H1 (cell line): ENCODE results near the gene TMEM150A. TPM values are rescaled to one million over a fixed set of nuclear protein-coding genes. Genes with fewer than 3 reads are reported as not detected.

Source experiments
- CTCF ChIA-PET: fragments of 300-600 bp; sonication (Branson Sonifier 250); formaldehyde crosslinking; loops from one replicate; lab custom pipeline; 2021; ENCODE audit not compliant: partially characterized antibody; lab: Charles Lee
- POLR2A ChIA-PET: fragments of 300-600 bp; sonication (Branson Sonifier 250); formaldehyde crosslinking; loops from one replicate; lab custom pipeline; 2021; ENCODE audit warnings: inconsistent platforms; ENCODE audit not compliant: partially characterized antibody; lab: Charles Lee
- DNase-seq, 2 experiments: peaks; one replicate each; pipeline versions ENCODE4 v3.0.0 to v3.0.0-alpha.2; 2010 to 2022; ENCODE audit warnings: low spot score in 2 of 2, low read depth in 1 of 2, mixed read lengths in 1 of 2
- FAIRE-seq: peaks from 2 replicates; lab custom pipeline; 2011; peaks lifted over from hg19 to GRCh38; lab: Jason Lieb, UNC
- H2AFZ ChIP-seq: 2 replicates; pipeline ENCODE4 v1.8.1; 2012; ENCODE audit warnings: low read length, inconsistent platforms
- H2AK5ac ChIP-seq: 2 replicates; pipeline ENCODE4 v1.6.1; 2013; ENCODE audit warnings: low read depth, low read length
- H2BK120ac ChIP-seq: replicated peaks from 2 replicates; pipeline ENCODE3; 2013; ENCODE audit warnings: low read depth, low read length, inconsistent platforms
- H2BK12ac ChIP-seq: 2 replicates; pipeline ENCODE4 v1.6.1; 2013; ENCODE audit warnings: low read depth, low read length
- H2BK15ac ChIP-seq: 2 replicates; pipeline ENCODE4 v1.6.1; 2013; ENCODE audit warnings: low read length
- H2BK20ac ChIP-seq: 2 replicates; pipeline ENCODE4 v1.6.1; 2013; ENCODE audit warnings: low read length
- H2BK5ac ChIP-seq: 2 replicates; pipeline ENCODE4 v1.6.1; 2013; ENCODE audit warnings: low read depth, low read length
- H3K14ac ChIP-seq: 2 replicates; pipeline ENCODE4 v1.6.1; 2013; ENCODE audit warnings: inconsistent platforms; ENCODE audit not compliant: insufficient read length
- H3K18ac ChIP-seq: 2 replicates; pipeline ENCODE4 v1.6.1; 2013; ENCODE audit warnings: low read length; ENCODE audit errors: extremely low read depth
- H3K23ac ChIP-seq: 2 replicates; pipeline ENCODE4 v1.6.1; 2013; ENCODE audit warnings: inconsistent platforms; ENCODE audit not compliant: insufficient read length
- H3K23me2 ChIP-seq: 2 replicates; pipeline ENCODE4 v1.6.1; 2013; ENCODE audit warnings: low read depth, low read length
- H3K27ac ChIP-seq: 2 replicates; pipeline ENCODE4 v1.6.1; 2011; ENCODE audit warnings: low read depth, low read length, inconsistent platforms
- H3K27me3 ChIP-seq, 4 experiments: replicated peaks in 1 of 4; 1 replicate in 1 of 4; 2 replicates in 3 of 4; pipeline versions ENCODE4 v1.6.1 to v1.8.1; 2011 to 2013; ENCODE audit warnings: low read length in 3 of 4, mild to moderate bottlenecking in 3 of 4, inconsistent platforms in 2 of 4, mixed read lengths in 2 of 4, moderate library complexity in 1 of 4; ENCODE audit not compliant: control insufficient read depth in 3 of 4, insufficient read depth in 3 of 4; ENCODE audit errors: extremely low read depth in 1 of 4
- H3K36me3 ChIP-seq, 4 experiments: 2 replicates each; pipeline versions ENCODE4 v1.6.1 to v1.8.1; 2011 to 2013; ENCODE audit warnings: mild to moderate bottlenecking in 4 of 4, low read length in 3 of 4, moderate library complexity in 2 of 4, control low read depth in 1 of 4, inconsistent platforms in 1 of 4; ENCODE audit not compliant: insufficient read depth in 4 of 4, control insufficient read depth in 2 of 4
- H3K4ac ChIP-seq: replicated peaks from 2 replicates; pipeline ENCODE3; 2013; ENCODE audit warnings: low read length, low read depth, mixed read lengths, inconsistent platforms; ENCODE audit not compliant: insufficient read length
- H3K4me1 ChIP-seq, 4 experiments: replicated peaks in 1 of 4; 1 replicate in 1 of 4; 2 replicates in 3 of 4; pipeline versions ENCODE4 v1.6.1 to v1.8.1; 2011 to 2013; ENCODE audit warnings: low read length in 3 of 4, inconsistent platforms in 2 of 4, mixed read lengths in 1 of 4; ENCODE audit not compliant: insufficient read depth in 4 of 4, control insufficient read depth in 3 of 4
- H3K4me2 ChIP-seq, 2 experiments: 2 replicates each; pipeline versions ENCODE4 v1.6.1 to v1.8.1; 2011 to 2013; ENCODE audit warnings: low read depth in 2 of 2, low read length in 2 of 2, control low read depth in 1 of 2, inconsistent platforms in 1 of 2, mild to moderate bottlenecking in 1 of 2; ENCODE audit not compliant: insufficient read depth in 1 of 2
- H3K4me3 ChIP-seq, 4 experiments: fragments of 200-600, 300-600 bp in 1 of 4; sonication (generic), shearing (Covaris generic), sonication (Bioruptor Twin) in 1 of 4; 2 replicates each; pipeline versions ENCODE4 v1.5.1 to v1.8.1; 2011 to 2016; ENCODE audit warnings: low read length in 4 of 4, low read depth in 3 of 4, control low read depth in 2 of 4, inconsistent platforms in 2 of 4, mild to moderate bottlenecking in 2 of 4, mixed read lengths in 1 of 4, moderate library complexity in 1 of 4; ENCODE audit not compliant: insufficient read depth in 2 of 4; ENCODE audit errors: extremely low read depth in 1 of 4
- H3K56ac ChIP-seq: replicated peaks from 2 replicates; pipeline ENCODE3; 2013; ENCODE audit warnings: low read depth, mild to moderate bottlenecking, mixed read lengths, low read length, inconsistent platforms; ENCODE audit not compliant: insufficient read length
- H3K79me1 ChIP-seq: 2 replicates; pipeline ENCODE4 v1.6.1; 2013; ENCODE audit warnings: low read depth, low read length, control low read depth
- H3K79me2 ChIP-seq, 2 experiments: 2 replicates each; pipeline versions ENCODE4 v1.6.1 to v1.8.1; 2012 to 2013; ENCODE audit warnings: low read length in 2 of 2, mild to moderate bottlenecking in 2 of 2, inconsistent platforms in 1 of 2; ENCODE audit not compliant: insufficient read depth in 2 of 2, control insufficient read depth in 1 of 2
- H3K9ac ChIP-seq, 4 experiments: replicated peaks in 1 of 4; 1 replicate in 1 of 4; 2 replicates in 3 of 4; pipeline versions ENCODE4 v1.6.1 to v1.8.1; 2011 to 2013; ENCODE audit warnings: low read depth in 3 of 4, low read length in 3 of 4, control low read depth in 2 of 4, mild to moderate bottlenecking in 2 of 4, moderate library complexity in 2 of 4, inconsistent platforms in 1 of 4; ENCODE audit errors: extremely low read depth in 1 of 4
- H3K9me3 ChIP-seq, 2 experiments: 2 replicates each; pipeline versions ENCODE4 v1.6.1 to v1.8.1; 2012 to 2013; ENCODE audit warnings: mild to moderate bottlenecking in 2 of 2, moderate library complexity in 2 of 2, control low read depth in 1 of 2, inconsistent platforms in 1 of 2, low read depth in 1 of 2, low read length in 1 of 2, mixed read lengths in 1 of 2; ENCODE audit not compliant: insufficient read depth in 2 of 2
- H4K20me1 ChIP-seq, 2 experiments: replicated peaks in 1 of 2; 2 replicates each; pipeline versions ENCODE3 to v1.8.1; 2011 to 2013; ENCODE audit warnings: inconsistent platforms in 2 of 2, low read length in 2 of 2, mild to moderate bottlenecking in 1 of 2; ENCODE audit not compliant: insufficient read depth in 2 of 2, control insufficient read depth in 1 of 2
- H4K5ac ChIP-seq: 2 replicates; pipeline ENCODE4 v1.6.1; 2013; ENCODE audit warnings: low read length, low read depth, mixed read lengths, inconsistent platforms; ENCODE audit not compliant: insufficient read length
- H4K8ac ChIP-seq: 2 replicates; pipeline ENCODE4 v1.8.0; 2013; ENCODE audit warnings: mild to moderate bottlenecking, moderate library complexity, low read length, inconsistent platforms; ENCODE audit not compliant: insufficient read depth; ENCODE audit errors: extremely low read depth
- H4K91ac ChIP-seq: replicated peaks from 2 replicates; pipeline ENCODE3; 2013; ENCODE audit warnings: low read length, mixed read lengths, inconsistent platforms; ENCODE audit not compliant: insufficient read length
- BACH1 ChIP-seq: IDR thresholded peaks from 2 replicates; pipeline ENCODE4 v1.6.1; 2012; ENCODE audit warnings: low read length, improper control_type of control experiment
- EZH2 ChIP-seq: fragments of 200-600 bp; sonication (generic); IDR thresholded peaks from 2 replicates; pipeline ENCODE4 v1.7.1; 2012; ENCODE audit warnings: low read depth, mild to moderate bottlenecking, moderate library complexity, low read length, inconsistent platforms; ENCODE audit not compliant: severe bottlenecking
- HDAC6 ChIP-seq: IDR thresholded peaks from one replicate; pipeline ENCODE4 v1.7.1; 2012; ENCODE audit warnings: low read depth, mild to moderate bottlenecking, inconsistent platforms, low read length, moderate library complexity
- JUN ChIP-seq: IDR thresholded peaks from 2 replicates; pipeline ENCODE4 v1.6.1; 2011; ENCODE audit warnings: low read depth, mild to moderate bottlenecking, improper control_type of control experiment, low read length
- JUND ChIP-seq: IDR thresholded peaks from 2 replicates; pipeline ENCODE4 v1.6.1; 2011; ENCODE audit warnings: mild to moderate bottlenecking, improper control_type of control experiment, low read length
- KDM1A ChIP-seq: fragments of 200-600, 300-600 bp; sonication (generic); IDR thresholded peaks from 2 replicates; pipeline ENCODE4 v1.7.1; 2016; ENCODE audit warnings: mild to moderate bottlenecking, low read length, borderline replicate concordance
- NRF1 ChIP-seq: IDR thresholded peaks from 2 replicates; pipeline ENCODE4 v1.6.1; 2011; ENCODE audit warnings: mild to moderate bottlenecking, low read depth, low read length, improper control_type of control experiment
- RBBP5 ChIP-seq: IDR thresholded peaks from 2 replicates; pipeline ENCODE4 v1.7.1; 2012; ENCODE audit warnings: low read depth, mild to moderate bottlenecking, inconsistent platforms, low read length, moderate library complexity, borderline replicate concordance
- RXRA ChIP-seq: IDR thresholded peaks from 2 replicates; pipeline ENCODE4 v1.6.1; 2011; ENCODE audit warnings: low read depth, mild to moderate bottlenecking, low read length, moderate library complexity; ENCODE audit not compliant: insufficient read depth
- SIRT6 ChIP-seq: IDR thresholded peaks from one replicate; pipeline ENCODE4 v1.7.1; 2012; ENCODE audit warnings: low read length, inconsistent platforms
- SUZ12 ChIP-seq: fragments of 200-600 bp; sonication (generic); IDR thresholded peaks from 2 replicates; pipeline ENCODE4 v1.6.1; 2012; ENCODE audit warnings: mild to moderate bottlenecking, inconsistent platforms, low read length, moderate library complexity, mixed read lengths
- TAF1 ChIP-seq: IDR thresholded peaks from 2 replicates; pipeline ENCODE4 v1.6.1; 2011; ENCODE audit warnings: mild to moderate bottlenecking, low read depth, low read length
- WGBS, 2 experiments: shearing (Covaris generic) in 1 of 2; methylation state at CpG; one replicate each; pipeline versions ENCODE4 v1.1.6 to v1.1.7; 2013 to 2015; ENCODE audit warnings: low lambda C conversion rate in 2 of 2, mixed read lengths in 2 of 2, inconsistent platforms in 1 of 2, low coverage in 1 of 2, missing lambda C conversion rate in 1 of 2; ENCODE audit not compliant: insufficient replicate concordance in 2 of 2, insufficient coverage in 1 of 2, insufficient read length in 1 of 2; ENCODE audit errors: extremely low coverage in 1 of 2, missing lambda C conversion rate in 1 of 2; 5-methylcytosine and 5-hydroxymethylcytosine counted together
- polyA plus RNA-seq, 7 experiments: library from polyadenylated mRNA; depleted of rRNA in 3 of 7; stranded (reverse) in 5 of 7; unstranded in 2 of 7; fragments of >200 nt in 5 of 7; fragments of 200-250 nt in 2 of 7; gene quantifications; 1 replicate in 5 of 7; 2 replicates in 1 of 7; 4 replicates in 1 of 7; pipeline versions ENCODE4 v1.2.1 to v1.2.3, GENCODE V29; 2011 to 2013; ENCODE audit warnings: missing spikeins in 2 of 7, mixed read lengths in 2 of 7
- total RNA-seq: library from RNA; stranded (reverse); fragmentation: NEBNext Ultra II Directional; extraction: Animal tissue kit (Norgen Biotek cat#: 25700); gene quantifications from 2 replicates; pipeline ENCODE4 v1.2.1, GENCODE V29; 2021
- TF ChIP-seq, protein P1 (sequence below): IDR thresholded peaks from 2 replicates; pipeline ENCODE4 v1.6.1; 2012; ENCODE audit warnings: low read length, inconsistent platforms

Gene TMEM150A
- total and polyA plus RNA-seq, 2 of the 8 experiments (the other 6 are each of a cell fraction or from before 2014, with no cell fraction given), result 19.8 to 29.9 TPM

DNA sequence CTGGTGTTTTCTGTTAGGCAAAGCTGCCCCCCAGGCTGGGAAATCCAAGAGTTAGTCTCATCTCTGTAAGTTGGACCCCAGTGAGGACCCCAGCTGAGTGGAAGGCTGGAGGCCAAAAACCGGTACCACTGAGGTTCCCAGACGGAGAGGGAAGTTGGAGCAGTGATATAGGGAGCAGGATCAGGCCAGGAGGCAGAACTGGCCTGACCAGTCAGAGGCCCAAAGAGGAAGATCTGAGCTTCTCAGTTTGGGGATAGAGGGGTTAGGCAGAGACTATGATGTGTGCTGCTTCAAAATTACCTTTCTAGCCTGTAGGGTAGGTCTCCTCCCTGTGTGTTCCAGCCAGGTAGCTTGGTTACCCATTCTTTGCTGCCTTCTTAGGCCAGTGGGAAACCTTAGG lies 11.5 kb downstream of the TMEM150A start:
- Histone ChIP-seq H3K36me3 (no peaks in the 10 kb centered on the region), H3K9me3 (no peaks in the 10 kb centered on the region), H2BK12ac (no peak overlapping the region), H3K79me1 (no peaks in the 10 kb centered on the region), H3K4me2 (no peak overlapping the region), H2BK120ac (no peak overlapping the region), H2BK15ac (no peak overlapping the region), H3K4me3 (no peak overlapping the region), H4K91ac (no peak overlapping the region), H3K14ac (no peak overlapping the region), H3K27me3 (peaks cover 0 to 5% (median 0%) of the 10 kb centered on the region in 4 experiments; a peak in 2 of 7 replicates), H3K4ac (no peak overlapping the region), H3K23me2 (peaks cover 8% of the 10 kb centered on the region; the same call in 1 of the 2 replicates), H2BK5ac (no peak overlapping the region), H3K79me2 (peaks cover 0 to 4% of the 10 kb centered on the region in 2 experiments; a peak in 2 of 4 replicates), H4K5ac (no peak overlapping the region), H4K8ac (no peak overlapping the region), H2BK20ac (no peak overlapping the region), H3K23ac (no peak overlapping the region), H3K18ac (no peak overlapping the region), H2AFZ (no peak overlapping the region), H3K9ac (no peak overlapping the region), H4K20me1 (no peaks in the 10 kb centered on the region), H3K56ac (no peak overlapping the region), H3K27ac (no peak overlapping the region), H3K4me1 (peaks cover 0 to 6% (median 2%) of the 10 kb centered on the region in 4 experiments; a peak in 4 of 7 replicates), H2AK5ac (no peak overlapping the region)
- WGBS, 2 experiments, result 82% methylated on average over 2 of the region's 2 CpGs; no CpG with 5 or more reads in 1 of the 2 experiments
- POLR2A ChIA-PET, result interaction anchor here (0.8 to 2.3 kb wide), 10 partner anchors 11 to 277 kb away, joined by 3 to 8 read pairs (median 4); partner anchors contain the start of genes C2orf68, TMEM150A, USP39 and VAMP8
- DNase-seq (no peak), FAIRE-seq (no peak)
- CTCF ChIA-PET, result interaction anchor here (0.7 to 1.9 kb wide), 5 partner anchors 9 to 52 kb away, joined by 3 to 7 read pairs (median 4); partner anchors contain the start of genes MAT2A and VAMP8
- TF ChIP-seq JUND (no peak), BACH1 (no peak), HDAC6 (no peak), RXRA (no peak), EZH2 (no peak), KDM1A (no peak), SIRT6 (no peak), NRF1 (no peak), SUZ12 (no peak), RBBP5 (no peak), TAF1 (no peak), JUN (no peak)
- TF ChIP-seq, protein P1, sequence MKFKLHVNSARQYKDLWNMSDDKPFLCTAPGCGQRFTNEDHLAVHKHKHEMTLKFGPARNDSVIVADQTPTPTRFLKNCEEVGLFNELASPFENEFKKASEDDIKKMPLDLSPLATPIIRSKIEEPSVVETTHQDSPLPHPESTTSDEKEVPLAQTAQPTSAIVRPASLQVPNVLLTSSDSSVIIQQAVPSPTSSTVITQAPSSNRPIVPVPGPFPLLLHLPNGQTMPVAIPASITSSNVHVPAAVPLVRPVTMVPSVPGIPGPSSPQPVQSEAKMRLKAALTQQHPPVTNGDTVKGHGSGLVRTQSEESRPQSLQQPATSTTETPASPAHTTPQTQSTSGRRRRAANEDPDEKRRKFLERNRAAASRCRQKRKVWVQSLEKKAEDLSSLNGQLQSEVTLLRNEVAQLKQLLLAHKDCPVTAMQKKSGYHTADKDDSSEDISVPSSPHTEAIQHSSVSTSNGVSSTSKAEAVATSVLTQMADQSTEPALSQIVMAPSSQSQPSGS, result no peak
